Measurements from ENCODE around the gene ARID3B. TPM values are rescaled to one million over a fixed set of nuclear protein-coding genes. Genes with fewer than 3 reads are reported as not detected.

ARID3B gene
- polyA plus RNA-seq, 1 of the 3 experiments (the other 2 are of a cell fraction): 3.0 TPM

GRCh38 chr15:74540761-74541493 is at the start of gene ARID3B (continued):
- TF ChIP-seq, protein P1, sequence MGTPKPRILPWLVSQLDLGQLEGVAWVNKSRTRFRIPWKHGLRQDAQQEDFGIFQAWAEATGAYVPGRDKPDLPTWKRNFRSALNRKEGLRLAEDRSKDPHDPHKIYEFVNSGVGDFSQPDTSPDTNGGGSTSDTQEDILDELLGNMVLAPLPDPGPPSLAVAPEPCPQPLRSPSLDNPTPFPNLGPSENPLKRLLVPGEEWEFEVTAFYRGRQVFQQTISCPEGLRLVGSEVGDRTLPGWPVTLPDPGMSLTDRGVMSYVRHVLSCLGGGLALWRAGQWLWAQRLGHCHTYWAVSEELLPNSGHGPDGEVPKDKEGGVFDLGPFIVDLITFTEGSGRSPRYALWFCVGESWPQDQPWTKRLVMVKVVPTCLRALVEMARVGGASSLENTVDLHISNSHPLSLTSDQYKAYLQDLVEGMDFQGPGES (IDR thresholded peaks at IDR 0.05; ENCODE audit: low read depth, low read length): no peak; the same call in 1 of the 2 replicates
- TF ChIP-seq NRF1 (IDR thresholded peaks at IDR 0.05; ENCODE audit: low read depth, low read length) (peak; percentile 23; the same call in 1 of the 2 replicates), EP300 (IDR thresholded peaks at IDR 0.05; ENCODE audit: borderline replicate concordance in 1 of 2, low read depth in 1 of 2, low read length in 1 of 2) (no peak), SMC3 (IDR thresholded peaks at IDR 0.05; ENCODE audit: low read depth, low read length) (no peak), SIN3A (IDR thresholded peaks at IDR 0.05; ENCODE audit: borderline replicate concordance, low read depth, low read length) (peak; percentile 92), TCF12 (IDR thresholded peaks at IDR 0.05) (no peak)

- ChIA-PET CTCF (interaction anchor here (0.7 to 1.3 kb wide), 2 partner anchors 121 to 247 kb away, joined by 3 read pairs; no protein-coding TSS in a partner anchor), POLR2A (no interaction called here)
Observed at GRCh38 chr15:74496648-74497047, 44.4 kb upstream of the ARID3B start.

GRCh38 chr15:74497584-74497983 is 43.4 kb upstream of the ARID3B start:
- Histone ChIP-seq H3K9me2 (no peaks in the 10 kb centered on the region), H3K27ac (ENCODE audit: low read depth in 2 of 2, low read length in 1 of 2) (no peak overlapping the region), H3K9me3 (no peaks in the 10 kb centered on the region), H4K20me1 (ENCODE audit: insufficient read depth) (no peaks in the 10 kb centered on the region), H3K79me2 (ENCODE audit: insufficient read depth) (no peaks in the 10 kb centered on the region), H3K4me2 (no peak overlapping the region), H3K27me3 (ENCODE audit: insufficient read depth) (no peaks in the 10 kb centered on the region), H3K36me3 (replicated peaks in 1 of 2; ENCODE audit: control insufficient read depth in 1 of 2, insufficient read depth in 2 of 2, low read length in 1 of 2) (no peaks in the 10 kb centered on the region), H3F3A (replicated peaks; ENCODE audit: insufficient read depth) (no peaks in the 10 kb centered on the region), H3K4me3 (ENCODE audit: low read depth in 2 of 2, low read length in 1 of 2) (no peak overlapping the region), H3K9ac (no peak overlapping the region), H2AFZ (ENCODE audit: low read depth) (no peak overlapping the region), H3K4me1 (ENCODE audit: control insufficient read depth in 1 of 2, insufficient read depth in 2 of 2, low read depth in 1 of 2, low read length in 1 of 2) (no peaks in the 10 kb centered on the region)
- TF ChIP-seq, protein P2, sequence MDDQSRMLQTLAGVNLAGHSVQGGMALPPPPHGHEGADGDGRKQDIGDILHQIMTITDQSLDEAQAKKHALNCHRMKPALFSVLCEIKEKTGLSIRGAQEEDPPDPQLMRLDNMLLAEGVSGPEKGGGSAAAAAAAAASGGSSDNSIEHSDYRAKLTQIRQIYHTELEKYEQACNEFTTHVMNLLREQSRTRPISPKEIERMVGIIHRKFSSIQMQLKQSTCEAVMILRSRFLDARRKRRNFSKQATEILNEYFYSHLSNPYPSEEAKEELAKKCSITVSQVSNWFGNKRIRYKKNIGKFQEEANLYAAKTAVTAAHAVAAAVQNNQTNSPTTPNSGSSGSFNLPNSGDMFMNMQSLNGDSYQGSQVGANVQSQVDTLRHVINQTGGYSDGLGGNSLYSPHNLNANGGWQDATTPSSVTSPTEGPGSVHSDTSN (IDR thresholded peaks at IDR 0.05): no peak
- TF ChIP-seq, protein P3, sequence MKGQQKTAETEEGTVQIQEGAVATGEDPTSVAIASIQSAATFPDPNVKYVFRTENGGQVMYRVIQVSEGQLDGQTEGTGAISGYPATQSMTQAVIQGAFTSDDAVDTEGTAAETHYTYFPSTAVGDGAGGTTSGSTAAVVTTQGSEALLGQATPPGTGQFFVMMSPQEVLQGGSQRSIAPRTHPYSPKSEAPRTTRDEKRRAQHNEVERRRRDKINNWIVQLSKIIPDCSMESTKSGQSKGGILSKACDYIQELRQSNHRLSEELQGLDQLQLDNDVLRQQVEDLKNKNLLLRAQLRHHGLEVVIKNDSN (IDR thresholded peaks at IDR 0.05; ENCODE audit: borderline replicate concordance, low read depth): no peak
- no peak for TF ChIP-seq FOXM1 (IDR thresholded peaks at IDR 0.05; ENCODE audit: low read depth)
- TF ChIP-seq, protein P1 (IDR thresholded peaks at IDR 0.05; ENCODE audit: low read depth, low read length): no peak
- WGBS (ENCODE audit: low lambda C conversion rate): 90% methylated on average over 2 of the region's 2 CpGs
- ChIA-PET CTCF (interaction anchor here (1.1 kb wide), 1 partner anchor 25 kb away, joined by 3 read pairs; no protein-coding TSS in a partner anchor), POLR2A (interaction anchor here (1.0 kb wide), 1 partner anchor 37 kb away, joined by 3 read pairs; the partner anchor contains the start of gene UBL7)
- DNase-seq: no peak

More at GRCh38 chr15:74496648-74497047, 44.4 kb upstream of the ARID3B start:
- Histone ChIP-seq H3K9ac (no peak overlapping the region), H3K9me2 (no peaks in the 10 kb centered on the region), H2AFZ (ENCODE audit: low read depth) (no peak overlapping the region), H3K27ac (ENCODE audit: low read depth in 2 of 2, low read length in 1 of 2) (no peak overlapping the region), H3K4me1 (ENCODE audit: control insufficient read depth in 1 of 2, insufficient read depth in 2 of 2, low read depth in 1 of 2, low read length in 1 of 2) (no peaks in the 10 kb centered on the region), H3K4me3 (ENCODE audit: low read depth in 2 of 2, low read length in 1 of 2) (no peak overlapping the region), H3K79me2 (ENCODE audit: insufficient read depth) (no peaks in the 10 kb centered on the region), H3K27me3 (ENCODE audit: insufficient read depth) (no peaks in the 10 kb centered on the region), H3K4me2 (no peak overlapping the region), H4K20me1 (ENCODE audit: insufficient read depth) (no peaks in the 10 kb centered on the region), H3K9me3 (no peaks in the 10 kb centered on the region), H3F3A (replicated peaks; ENCODE audit: insufficient read depth) (no peaks in the 10 kb centered on the region), H3K36me3 (replicated peaks in 1 of 2; ENCODE audit: control insufficient read depth in 1 of 2, insufficient read depth in 2 of 2, low read length in 1 of 2) (no peaks in the 10 kb centered on the region)
- TF ChIP-seq EZH2phosphoT487 (IDR thresholded peaks at IDR 0.05; ENCODE audit: borderline replicate concordance, low read depth) (no peak), MXI1 (IDR thresholded peaks at IDR 0.05; ENCODE audit: low read depth, low read length) (no peak), YY1 (IDR thresholded peaks at IDR 0.05; ENCODE audit: low read depth) (no peak), FOXM1 (IDR thresholded peaks at IDR 0.05; ENCODE audit: low read depth) (no peak), TAF1 (IDR thresholded peaks at IDR 0.05; ENCODE audit: borderline replicate concordance, low read depth, low read length) (no peak), MEF2A (IDR thresholded peaks at IDR 0.05; ENCODE audit: borderline replicate concordance, low read depth) (no peak), TEAD4 (IDR thresholded peaks at IDR 0.05; ENCODE audit: borderline replicate concordance, insufficient read depth) (no peak), CHD2 (IDR thresholded peaks at IDR 0.05; ENCODE audit: low read length, partially characterized antibody) (no peak), TCF12 (IDR thresholded peaks at IDR 0.05) (no peak)
- TF ChIP-seq, protein P3 (IDR thresholded peaks at IDR 0.05; ENCODE audit: borderline replicate concordance, low read depth): no peak
- 90% methylated on average over 3 of the region's 3 CpGs for WGBS (ENCODE audit: low lambda C conversion rate)
- no peak for DNase-seq

All from SK-N-SH (cell line).